ENCODE measurements around the gene FSTL4.

GRCh38 chr5:133527311-133527710 lies 85.0 kb downstream of the FSTL4 start:
- no peak for TF ChIP-seq CTCF (IDR thresholded peaks at IDR 0.05)
- no peak for TF ChIP-seq POLR2A (IDR thresholded peaks at IDR 0.05)

Data from prostate gland (tissue), 2 donors.